HEK293 (cell line): ENCODE measurements around the gene SLC6A11.

Source experiments
- CTCF ChIA-PET: fragments of 350-600 bp; formaldehyde crosslinking; extraction: SDS; loops from one replicate; lab custom pipeline; 2021; ENCODE audit warnings: antibody characterized with exemption; lab: Yijun Ruan, JAX
- POLR2A ChIA-PET: fragments of 300-600 bp; formaldehyde crosslinking; extraction: SDS; loops from one replicate; lab custom pipeline; 2020; ENCODE audit warnings: antibody characterized with exemption, inconsistent platforms; lab: Yijun Ruan, JAX
- H3K27ac ChIP-seq: fragments of 200-500 bp; sonication (Bioruptor generic); 2 replicates; pipeline ENCODE4 v1.5.1; 2014; ENCODE audit warnings: low read depth, low read length, control low read depth, inconsistent platforms; ENCODE audit errors: extremely low read depth
- H3K36me3 ChIP-seq, 2 experiments: fragments of 200-500 bp in 1 of 2; sonication (Bioruptor generic) in 1 of 2; 1 replicate in 1 of 2; 2 replicates in 1 of 2; pipeline ENCODE4 v1.5.1; 2014 to 2017; ENCODE audit warnings: inconsistent platforms in 2 of 2, low read length in 2 of 2; ENCODE audit not compliant: control insufficient read depth in 2 of 2, insufficient read depth in 1 of 2
- H3K4me1 ChIP-seq: fragments of 200-500 bp; sonication (Bioruptor generic); 2 replicates; pipeline ENCODE4 v1.5.1; 2014; ENCODE audit warnings: mild to moderate bottlenecking, low read length, inconsistent platforms; ENCODE audit not compliant: control insufficient read depth, insufficient read depth
- H3K4me3 ChIP-seq: 2 replicates; pipeline ENCODE4 v1.5.1; 2011; ENCODE audit warnings: low read depth, mild to moderate bottlenecking, control low read depth, low read length, moderate library complexity
- H3K9me3 ChIP-seq: fragments of 200-500 bp; sonication (Bioruptor generic); 2 replicates; pipeline ENCODE4 v1.5.1; 2014; ENCODE audit warnings: low read depth, low read length, inconsistent platforms; ENCODE audit not compliant: control insufficient read depth, insufficient read depth
- GLI4 ChIP-seq: fragments of 450-650 bp; formaldehyde crosslinking; IDR thresholded peaks from 2 replicates; pipeline ENCODE4 v1.5.1; 2016; ENCODE audit warnings: missing biosample characterization, missing genetic modification characterization
- GLIS1 ChIP-seq: fragments of 450-650 bp; formaldehyde crosslinking; IDR thresholded peaks from 2 replicates; pipeline ENCODE4 v1.5.1; 2016; ENCODE audit warnings: missing biosample characterization, missing genetic modification characterization
- KLF1 ChIP-seq: fragments of 450-650 bp; formaldehyde crosslinking; IDR thresholded peaks from 2 replicates; pipeline ENCODE4 v1.5.1; 2016; ENCODE audit warnings: missing biosample characterization, missing genetic modification characterization
- MZF1 ChIP-seq: fragments of 450-650 bp; formaldehyde crosslinking; IDR thresholded peaks from 2 replicates; pipeline ENCODE4 v1.5.1; 2017; ENCODE audit warnings: missing biosample characterization, missing genetic modification characterization, borderline replicate concordance
- TCF7L2 ChIP-seq: IDR thresholded peaks from 2 replicates; pipeline ENCODE4 v1.6.1; 2011; ENCODE audit warnings: low read depth, mild to moderate bottlenecking, inconsistent platforms, low read length, moderate library complexity, borderline replicate concordance
- ZBTB17 ChIP-seq: fragments of 450-650 bp; formaldehyde crosslinking; IDR thresholded peaks from 2 replicates; pipeline ENCODE4 v1.5.1; 2016; ENCODE audit warnings: missing biosample characterization, missing genetic modification characterization
- ZBTB20 ChIP-seq: fragments of 450-650 bp; formaldehyde crosslinking; IDR thresholded peaks from 2 replicates; pipeline ENCODE4 v1.5.1; 2016; ENCODE audit warnings: missing biosample characterization, missing genetic modification characterization
- ZFP41 ChIP-seq: fragments of 450-650 bp; formaldehyde crosslinking; IDR thresholded peaks from 2 replicates; pipeline ENCODE4 v1.5.1; 2016; ENCODE audit warnings: missing biosample characterization, missing genetic modification characterization, borderline replicate concordance
- ZNF114 ChIP-seq: fragments of 450-650 bp; formaldehyde crosslinking; IDR thresholded peaks from 2 replicates; pipeline ENCODE4 v1.5.0; 2017; ENCODE audit warnings: missing biosample characterization, missing genetic modification characterization
- ZNF133 ChIP-seq: fragments of 450-650 bp; formaldehyde crosslinking; IDR thresholded peaks from 2 replicates; pipeline ENCODE4 v1.5.1; 2016; ENCODE audit warnings: missing biosample characterization, missing genetic modification characterization
- ZNF19 ChIP-seq: fragments of 450-650 bp; formaldehyde crosslinking; IDR thresholded peaks from 2 replicates; pipeline ENCODE4; 2016; ENCODE audit warnings: missing biosample characterization, missing genetic modification characterization, low read depth
- ZNF274 ChIP-seq, 2 experiments: fragments of 200-500 bp in 1 of 2; fragments of 450-650 bp in 1 of 2; sonication (Bioruptor generic) in 1 of 2; formaldehyde crosslinking in 1 of 2; IDR thresholded peaks; 2 replicates each; pipeline versions ENCODE4 v1.5.1 to v1.6.1; 2014 to 2016; ENCODE audit warnings: borderline replicate concordance in 1 of 2, inconsistent platforms in 1 of 2, low read length in 1 of 2, missing biosample characterization in 1 of 2, missing genetic modification characterization in 1 of 2
- ZNF302 ChIP-seq: fragments of 450-650 bp; formaldehyde crosslinking; IDR thresholded peaks from 2 replicates; pipeline ENCODE4 v1.5.1; 2016; ENCODE audit warnings: missing biosample characterization, missing genetic modification characterization, low read depth
- ZNF37A ChIP-seq: fragments of 450-650 bp; IDR thresholded peaks from 2 replicates; pipeline ENCODE4 v1.5.1; 2018; ENCODE audit warnings: missing biosample characterization, missing genetic modification characterization
- ZNF391 ChIP-seq: fragments of 450-650 bp; formaldehyde crosslinking; IDR thresholded peaks from 2 replicates; pipeline ENCODE4 v1.5.1; 2016; ENCODE audit warnings: low read depth, missing biosample characterization, missing genetic modification characterization, borderline replicate concordance
- ZNF394 ChIP-seq: fragments of 450-650 bp; formaldehyde crosslinking; IDR thresholded peaks from 2 replicates; pipeline ENCODE4 v1.5.1; 2016; ENCODE audit warnings: missing biosample characterization, missing genetic modification characterization, mild to moderate bottlenecking, moderate library complexity, borderline replicate concordance
- ZNF549 ChIP-seq: fragments of 450-650 bp; IDR thresholded peaks from 2 replicates; pipeline ENCODE4 v1.5.1; 2018; ENCODE audit warnings: missing biosample characterization, missing genetic modification characterization, mild to moderate bottlenecking, inconsistent platforms, moderate library complexity
- ZNF560 ChIP-seq: fragments of 450-650 bp; formaldehyde crosslinking; IDR thresholded peaks from 2 replicates; pipeline ENCODE4 v1.5.1; 2017; ENCODE audit warnings: missing biosample characterization, missing genetic modification characterization, borderline replicate concordance
- ZNF621 ChIP-seq: fragments of 450-650 bp; formaldehyde crosslinking; IDR thresholded peaks from 2 replicates; pipeline ENCODE4 v1.5.1; 2017; ENCODE audit warnings: missing biosample characterization, missing genetic modification characterization
- ZNF623 ChIP-seq: fragments of 450-650 bp; formaldehyde crosslinking; IDR thresholded peaks from 2 replicates; pipeline ENCODE4 v1.5.1; 2016; ENCODE audit warnings: missing biosample characterization, missing genetic modification characterization
- ZNF677 ChIP-seq: fragments of 450-650 bp; IDR thresholded peaks from 2 replicates; pipeline ENCODE4 v1.5.0; 2018; ENCODE audit warnings: missing biosample characterization, mild to moderate bottlenecking, missing genetic modification characterization, moderate library complexity
- ZNF747 ChIP-seq: fragments of 450-650 bp; formaldehyde crosslinking; IDR thresholded peaks from 2 replicates; pipeline ENCODE4 v1.5.1; 2016; ENCODE audit warnings: missing biosample characterization, missing genetic modification characterization
- ZSCAN23 ChIP-seq: fragments of 450-650 bp; formaldehyde crosslinking; IDR thresholded peaks from 2 replicates; pipeline ENCODE4 v1.5.1; 2016; ENCODE audit warnings: missing biosample characterization, missing genetic modification characterization
- TF ChIP-seq, protein P1 (sequence below): IDR thresholded peaks from 2 replicates; pipeline ENCODE4 v1.6.1; 2011; ENCODE audit warnings: mild to moderate bottlenecking, low read depth, low read length, borderline replicate concordance
- TF ChIP-seq, protein P2 (sequence below): fragments of 450-650 bp; formaldehyde crosslinking; IDR thresholded peaks from 2 replicates; pipeline ENCODE4 v1.5.1; 2016; ENCODE audit warnings: missing biosample characterization, missing genetic modification characterization
- TF ChIP-seq, protein P3 (sequence below): fragments of 450-650 bp; formaldehyde crosslinking; IDR thresholded peaks from 2 replicates; pipeline ENCODE4 v1.5.1; 2016; ENCODE audit warnings: missing biosample characterization, missing genetic modification characterization

The SLC6A11 gene

DNA sequence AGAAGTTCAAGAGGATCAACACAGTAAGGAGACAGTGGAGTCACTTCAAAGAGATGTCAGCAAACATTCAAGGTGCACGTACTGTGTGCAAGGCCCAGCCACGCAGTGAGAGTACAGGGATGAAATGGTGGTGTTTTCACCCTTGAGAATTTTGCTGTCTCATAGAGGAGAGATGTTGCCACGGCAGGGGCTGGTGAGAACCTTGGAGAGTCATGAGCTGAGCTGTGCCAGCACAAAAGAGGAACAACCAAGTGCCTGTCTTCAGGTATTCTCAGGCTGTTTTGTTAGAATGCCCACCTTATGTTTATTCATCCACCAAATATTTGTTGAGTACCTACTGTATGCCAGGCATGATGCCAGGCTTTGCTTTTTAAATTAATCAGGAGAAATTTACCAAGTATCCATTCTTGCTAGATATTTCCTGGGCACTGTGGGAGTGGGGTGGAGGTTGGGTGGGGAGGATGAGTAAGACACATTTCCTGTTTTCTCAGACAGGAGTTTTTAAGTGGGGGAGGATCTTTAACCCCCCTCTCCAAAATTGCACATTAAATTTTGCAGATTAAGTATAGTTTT lies 72.6 kb downstream of the SLC6A11 start:
- H3K4me1 ChIP-seq: no peaks in the 10 kb centered on the region
- no peak overlapping the region for H3K27ac ChIP-seq
- H3K4me3 ChIP-seq: no peak overlapping the region
- no peaks in the 10 kb centered on the region for H3K36me3 ChIP-seq
- no peak for TF ChIP-seq ZNF549 (tag by site-specific recombination)
- TF ChIP-seq, protein P1, sequence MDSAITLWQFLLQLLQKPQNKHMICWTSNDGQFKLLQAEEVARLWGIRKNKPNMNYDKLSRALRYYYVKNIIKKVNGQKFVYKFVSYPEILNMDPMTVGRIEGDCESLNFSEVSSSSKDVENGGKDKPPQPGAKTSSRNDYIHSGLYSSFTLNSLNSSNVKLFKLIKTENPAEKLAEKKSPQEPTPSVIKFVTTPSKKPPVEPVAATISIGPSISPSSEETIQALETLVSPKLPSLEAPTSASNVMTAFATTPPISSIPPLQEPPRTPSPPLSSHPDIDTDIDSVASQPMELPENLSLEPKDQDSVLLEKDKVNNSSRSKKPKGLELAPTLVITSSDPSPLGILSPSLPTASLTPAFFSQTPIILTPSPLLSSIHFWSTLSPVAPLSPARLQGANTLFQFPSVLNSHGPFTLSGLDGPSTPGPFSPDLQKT: no peak
- no peak for TF ChIP-seq ZNF560 (tag by site-specific recombination)
- TF ChIP-seq ZNF621 (tag by site-specific recombination): no peak
- TF ChIP-seq GLI4: no peak
- no peak for TF ChIP-seq TCF7L2
- TF ChIP-seq ZFP41 (tag by site-specific recombination): no peak
- no peak for TF ChIP-seq ZNF394 (tag by site-specific recombination)
- no peak for TF ChIP-seq GLIS1 (tag by site-specific recombination)
- TF ChIP-seq ZBTB17: no peak
- TF ChIP-seq ZSCAN23 (tag by site-specific recombination): no peak
- no peak for TF ChIP-seq ZNF114 (tag by site-specific recombination)
- TF ChIP-seq KLF1 (tag by site-specific recombination): no peak
- TF ChIP-seq ZNF19 (tag by site-specific recombination): no peak
- CTCF ChIA-PET: no interaction called here
- POLR2A ChIA-PET: no interaction called here
- no peaks in the 10 kb centered on the region for H3K9me3 ChIP-seq

DNA sequence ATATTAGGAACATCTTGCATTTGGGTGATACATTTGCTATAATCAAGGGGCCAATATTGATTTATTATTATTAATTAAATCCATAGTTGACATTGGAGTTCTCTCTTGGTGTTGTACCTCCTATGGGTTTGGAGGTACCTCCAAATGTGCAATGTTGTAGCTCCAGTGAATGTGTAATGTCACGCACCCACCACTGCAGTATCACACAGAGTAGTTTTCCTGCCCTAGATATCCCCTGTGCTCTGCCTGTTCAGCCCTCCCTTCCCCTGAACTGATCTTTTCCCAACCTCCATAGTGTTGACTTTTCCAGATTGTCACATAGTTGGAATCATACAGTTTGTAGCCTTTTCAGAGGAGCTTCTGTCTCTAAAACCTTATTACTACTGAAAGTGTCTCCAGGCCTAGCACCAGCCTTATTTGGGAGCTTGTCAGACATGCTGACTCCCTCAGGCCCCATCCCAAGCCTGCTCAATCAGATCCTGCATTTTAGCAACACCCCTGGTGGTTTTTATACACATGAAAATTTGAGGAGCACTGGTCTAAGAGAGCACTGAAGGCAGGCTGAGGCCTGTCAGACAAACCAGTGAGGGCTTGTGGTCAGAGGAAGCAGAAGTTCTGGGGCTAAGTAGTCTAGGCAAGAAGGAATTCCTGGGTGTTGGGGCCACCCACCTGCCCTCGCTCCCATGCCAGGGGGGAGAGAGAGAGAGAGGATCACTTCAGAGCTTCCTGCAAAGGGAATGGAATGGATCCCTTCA lies 73.4 kb downstream of the SLC6A11 start:
- TF ChIP-seq MZF1 (tag by site-specific recombination) (no peak), ZNF37A (tag by site-specific recombination) (no peak), ZNF677 (no peak), ZNF133 (tag by site-specific recombination) (no peak), ZNF302 (tag by site-specific recombination) (no peak), ZNF391 (tag by site-specific recombination) (no peak), ZNF623 (tag by site-specific recombination) (no peak), ZNF274 (IDR thresholded peaks at IDR 0.05; ENCODE audit: low read length) (no peak), ZNF274 (tag by site-specific recombination; IDR thresholded peaks at IDR 0.05; ENCODE audit: borderline replicate concordance) (no peak), ZNF747 (tag by site-specific recombination) (no peak), ZBTB20 (tag by site-specific recombination) (no peak)
- TF ChIP-seq, protein P2, sequence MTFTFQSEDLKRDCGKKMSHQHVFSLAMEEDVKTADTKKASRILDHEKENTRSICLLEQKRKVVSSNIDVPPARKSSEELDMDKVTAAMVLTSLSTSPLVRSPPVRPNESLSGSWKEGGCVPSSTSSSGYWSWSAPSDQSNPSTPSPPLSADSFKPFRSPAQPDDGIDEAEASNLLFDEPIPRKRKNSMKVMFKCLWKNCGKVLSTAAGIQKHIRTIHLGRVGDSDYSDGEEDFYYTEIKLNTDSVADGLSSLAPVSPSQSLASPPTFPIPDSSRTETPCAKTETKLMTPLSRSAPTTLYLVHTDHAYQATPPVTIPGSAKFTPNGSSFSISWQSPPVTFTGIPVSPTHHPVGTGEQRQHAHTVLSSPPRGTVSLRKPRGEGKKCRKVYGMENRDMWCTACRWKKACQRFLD: no peak
- TF ChIP-seq, protein P3, sequence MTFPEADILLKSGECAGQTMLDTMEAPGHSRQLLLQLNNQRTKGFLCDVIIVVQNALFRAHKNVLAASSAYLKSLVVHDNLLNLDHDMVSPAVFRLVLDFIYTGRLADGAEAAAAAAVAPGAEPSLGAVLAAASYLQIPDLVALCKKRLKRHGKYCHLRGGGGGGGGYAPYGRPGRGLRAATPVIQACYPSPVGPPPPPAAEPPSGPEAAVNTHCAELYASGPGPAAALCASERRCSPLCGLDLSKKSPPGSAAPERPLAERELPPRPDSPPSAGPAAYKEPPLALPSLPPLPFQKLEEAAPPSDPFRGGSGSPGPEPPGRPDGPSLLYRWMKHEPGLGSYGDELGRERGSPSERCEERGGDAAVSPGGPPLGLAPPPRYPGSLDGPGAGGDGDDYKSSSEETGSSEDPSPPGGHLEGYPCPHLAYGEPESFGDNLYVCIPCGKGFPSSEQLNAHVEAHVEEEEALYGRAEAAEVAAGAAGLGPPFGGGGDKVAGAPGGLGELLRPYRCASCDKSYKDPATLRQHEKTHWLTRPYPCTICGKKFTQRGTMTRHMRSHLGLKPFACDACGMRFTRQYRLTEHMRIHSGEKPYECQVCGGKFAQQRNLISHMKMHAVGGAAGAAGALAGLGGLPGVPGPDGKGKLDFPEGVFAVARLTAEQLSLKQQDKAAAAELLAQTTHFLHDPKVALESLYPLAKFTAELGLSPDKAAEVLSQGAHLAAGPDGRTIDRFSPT (tag by site-specific recombination): no peak
- Histone ChIP-seq H3K9me3 (no peaks in the 10 kb centered on the region), H3K4me1 (no peaks in the 10 kb centered on the region), H3K4me3 (no peak overlapping the region), H3K27ac (no peak overlapping the region), H3K36me3 (no peaks in the 10 kb centered on the region)
- ChIA-PET CTCF (no interaction called here), POLR2A (no interaction called here)
